HEK293 (cell line): ENCODE data around the gene TLCD3A.
"Not testable (repeated sequence)": the region's sequence is repeated elsewhere in the genome, so short reads cannot be mapped to it uniquely, and the experiment has no call there.

Source experiments
- CTCF ChIA-PET: fragments of 350-600 bp; formaldehyde crosslinking; extraction: SDS; loops from one replicate; lab custom pipeline; 2021; ENCODE audit warnings: antibody characterized with exemption; lab: Yijun Ruan, JAX
- POLR2A ChIA-PET: fragments of 300-600 bp; formaldehyde crosslinking; extraction: SDS; loops from one replicate; lab custom pipeline; 2020; ENCODE audit warnings: antibody characterized with exemption, inconsistent platforms; lab: Yijun Ruan, JAX
- H3K27ac ChIP-seq: fragments of 200-500 bp; sonication (Bioruptor generic); 2 replicates; pipeline ENCODE4 v1.5.1; 2014; ENCODE audit warnings: low read depth, low read length, control low read depth, inconsistent platforms; ENCODE audit errors: extremely low read depth
- H3K36me3 ChIP-seq, 2 experiments: fragments of 200-500 bp in 1 of 2; sonication (Bioruptor generic) in 1 of 2; 1 replicate in 1 of 2; 2 replicates in 1 of 2; pipeline ENCODE4 v1.5.1; 2014 to 2017; ENCODE audit warnings: inconsistent platforms in 2 of 2, low read length in 2 of 2; ENCODE audit not compliant: control insufficient read depth in 2 of 2, insufficient read depth in 1 of 2
- H3K4me1 ChIP-seq: fragments of 200-500 bp; sonication (Bioruptor generic); 2 replicates; pipeline ENCODE4 v1.5.1; 2014; ENCODE audit warnings: mild to moderate bottlenecking, low read length, inconsistent platforms; ENCODE audit not compliant: control insufficient read depth, insufficient read depth
- H3K4me3 ChIP-seq: 2 replicates; pipeline ENCODE4 v1.5.1; 2011; ENCODE audit warnings: low read depth, mild to moderate bottlenecking, control low read depth, low read length, moderate library complexity
- H3K9me3 ChIP-seq: fragments of 200-500 bp; sonication (Bioruptor generic); 2 replicates; pipeline ENCODE4 v1.5.1; 2014; ENCODE audit warnings: low read depth, low read length, inconsistent platforms; ENCODE audit not compliant: control insufficient read depth, insufficient read depth
- HOXD13 ChIP-seq: sonication (generic); formaldehyde crosslinking; IDR thresholded peaks from 2 replicates; pipeline ENCODE4 v1.8.0; 2022; ENCODE audit warnings: missing genetic modification reagents, borderline replicate concordance
- KLF16 ChIP-seq: fragments of 450-650 bp; formaldehyde crosslinking; IDR thresholded peaks from 2 replicates; pipeline ENCODE4 v1.5.1; 2017; ENCODE audit warnings: missing biosample characterization, missing genetic modification characterization
- REPIN1 ChIP-seq: fragments of 450-650 bp; formaldehyde crosslinking; IDR thresholded peaks from 2 replicates; pipeline ENCODE4 v1.5.1; 2017; ENCODE audit warnings: missing biosample characterization, missing genetic modification characterization, low read depth
- WT1 ChIP-seq: fragments of 450-650 bp; formaldehyde crosslinking; IDR thresholded peaks from 2 replicates; pipeline ENCODE4 v1.5.1; 2016; ENCODE audit warnings: missing biosample characterization, missing genetic modification characterization
- ZBTB48 ChIP-seq: fragments of 450-650 bp; formaldehyde crosslinking; IDR thresholded peaks from 2 replicates; pipeline ENCODE4 v1.5.1; 2016; ENCODE audit warnings: missing biosample characterization, missing genetic modification characterization
- ZNF121 ChIP-seq: fragments of 450-650 bp; formaldehyde crosslinking; IDR thresholded peaks from 2 replicates; pipeline ENCODE4 v1.5.1; 2016; ENCODE audit warnings: missing biosample characterization, missing genetic modification characterization
- ZNF324 ChIP-seq: fragments of 450-650 bp; formaldehyde crosslinking; IDR thresholded peaks from 2 replicates; pipeline ENCODE4 v1.5.1; 2016; ENCODE audit warnings: missing biosample characterization, missing genetic modification characterization
- ZNF350 ChIP-seq: fragments of 450-650 bp; formaldehyde crosslinking; IDR thresholded peaks from 2 replicates; pipeline ENCODE4 v1.5.0; 2017; ENCODE audit warnings: missing biosample characterization, mild to moderate bottlenecking, missing genetic modification characterization
- ZNF585B ChIP-seq: fragments of 450-650 bp; formaldehyde crosslinking; IDR thresholded peaks from 2 replicates; pipeline ENCODE4 v1.5.1; 2016; ENCODE audit warnings: missing biosample characterization, missing genetic modification characterization
- ZNF610 ChIP-seq: fragments of 450-650 bp; formaldehyde crosslinking; IDR thresholded peaks from 2 replicates; pipeline ENCODE4 v1.5.1; 2016; ENCODE audit warnings: missing biosample characterization, missing genetic modification characterization, borderline replicate concordance
- ZNF623 ChIP-seq: fragments of 450-650 bp; formaldehyde crosslinking; IDR thresholded peaks from 2 replicates; pipeline ENCODE4 v1.5.1; 2016; ENCODE audit warnings: missing biosample characterization, missing genetic modification characterization
- ZNF629 ChIP-seq: fragments of 450-650 bp; formaldehyde crosslinking; IDR thresholded peaks from 2 replicates; pipeline ENCODE4 v1.5.1; 2017; ENCODE audit warnings: missing biosample characterization, missing genetic modification characterization
- ZNF785 ChIP-seq: fragments of 450-650 bp; formaldehyde crosslinking; IDR thresholded peaks from 2 replicates; pipeline ENCODE4 v1.5.1; 2016; ENCODE audit warnings: missing biosample characterization, missing genetic modification characterization
- ZNF837 ChIP-seq: fragments of 450-650 bp; formaldehyde crosslinking; IDR thresholded peaks from 2 replicates; pipeline ENCODE4 v1.5.1; 2016; ENCODE audit warnings: missing biosample characterization, missing genetic modification characterization
- ZNF843 ChIP-seq: fragments of 450-650 bp; formaldehyde crosslinking; IDR thresholded peaks from 2 replicates; pipeline ENCODE4 v1.5.1; 2016; ENCODE audit warnings: missing biosample characterization, missing genetic modification characterization
- TF ChIP-seq, protein P1 (sequence below): fragments of 450-650 bp; formaldehyde crosslinking; IDR thresholded peaks from 2 replicates; pipeline ENCODE4; 2016; ENCODE audit warnings: missing biosample characterization, missing genetic modification characterization
- TF ChIP-seq, protein P2 (sequence below): fragments of 450-650 bp; formaldehyde crosslinking; IDR thresholded peaks from 2 replicates; pipeline ENCODE4 v1.5.1; 2016; ENCODE audit warnings: missing biosample characterization, missing genetic modification characterization, borderline replicate concordance
- TF ChIP-seq, protein P3 (sequence below): IDR thresholded peaks from 2 replicates; pipeline ENCODE4 v1.6.1; 2011; ENCODE audit warnings: mild to moderate bottlenecking, low read depth, low read length, borderline replicate concordance
- TF ChIP-seq, protein P4 (sequence below): fragments of 450-650 bp; formaldehyde crosslinking; IDR thresholded peaks from 2 replicates; pipeline ENCODE4 v1.5.1; 2016; ENCODE audit warnings: missing biosample characterization, missing genetic modification characterization

The TLCD3A gene

DNA sequence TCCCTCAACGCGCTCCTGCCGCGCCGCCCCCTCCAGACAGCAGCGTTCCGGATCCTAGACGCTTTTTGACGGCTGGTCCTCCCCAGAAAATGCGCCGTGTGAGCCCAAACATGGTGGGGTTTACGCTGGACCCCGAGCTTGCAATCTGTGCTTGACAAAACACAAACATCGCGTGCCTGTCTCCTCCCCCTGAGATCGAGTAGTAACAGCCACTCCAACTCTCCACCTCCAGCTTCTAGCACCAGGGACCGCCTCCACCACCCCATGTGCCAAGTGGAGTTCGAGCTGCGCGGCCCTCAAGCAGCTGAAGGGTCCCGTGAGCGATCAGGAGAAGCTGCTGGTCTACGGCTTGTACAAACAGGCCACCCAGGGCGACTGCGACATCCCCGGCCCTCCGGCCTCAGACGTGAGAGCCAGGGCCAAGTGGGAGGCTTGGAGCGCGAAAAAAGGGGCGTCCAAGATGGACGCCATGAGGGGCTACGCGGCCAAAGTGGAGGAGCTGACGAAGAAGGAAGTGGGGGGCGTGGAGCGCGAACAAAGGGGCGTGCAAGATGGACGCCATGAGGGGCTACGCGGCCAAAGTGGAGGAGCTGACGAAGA lies 20.3 kb downstream of the TLCD3A start (continued):
- TF ChIP-seq ZNF610 (tag by site-specific recombination), result 0 out of 2 replicates have a peak, but pooled peaks have one; percentile 2
- 0 out of 2 replicates have a peak, but pooled peaks have one; percentile 1 for TF ChIP-seq ZNF629
- TF ChIP-seq, protein P1, sequence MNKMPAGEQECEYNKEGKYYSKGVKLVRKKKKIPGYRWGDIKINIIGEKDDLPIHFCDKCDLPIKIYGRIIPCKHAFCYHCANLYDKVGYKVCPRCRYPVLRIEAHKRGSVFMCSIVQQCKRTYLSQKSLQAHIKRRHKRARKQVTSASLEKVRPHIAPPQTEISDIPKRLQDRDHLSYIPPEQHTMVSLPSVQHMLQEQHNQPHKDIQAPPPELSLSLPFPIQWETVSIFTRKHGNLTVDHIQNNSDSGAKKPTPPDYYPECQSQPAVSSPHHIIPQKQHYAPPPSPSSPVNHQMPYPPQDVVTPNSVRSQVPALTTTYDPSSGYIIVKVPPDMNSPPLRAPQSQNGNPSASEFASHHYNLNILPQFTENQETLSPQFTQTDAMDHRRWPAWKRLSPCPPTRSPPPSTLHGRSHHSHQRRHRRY (tag by site-specific recombination), result 0 out of 2 replicates have a peak, but pooled peaks have one; percentile 23
- TF ChIP-seq ZNF121 (tag by site-specific recombination), result no peak; the same call in 1 of the 2 replicates
- no peak for TF ChIP-seq REPIN1
- 0 out of 2 replicates have a peak, but pooled peaks have one; percentile 0 for TF ChIP-seq ZNF324 (tag by site-specific recombination)
- TF ChIP-seq ZNF843 (tag by site-specific recombination), result no peak
- no peak for TF ChIP-seq KLF16 (tag by site-specific recombination)

DNA sequence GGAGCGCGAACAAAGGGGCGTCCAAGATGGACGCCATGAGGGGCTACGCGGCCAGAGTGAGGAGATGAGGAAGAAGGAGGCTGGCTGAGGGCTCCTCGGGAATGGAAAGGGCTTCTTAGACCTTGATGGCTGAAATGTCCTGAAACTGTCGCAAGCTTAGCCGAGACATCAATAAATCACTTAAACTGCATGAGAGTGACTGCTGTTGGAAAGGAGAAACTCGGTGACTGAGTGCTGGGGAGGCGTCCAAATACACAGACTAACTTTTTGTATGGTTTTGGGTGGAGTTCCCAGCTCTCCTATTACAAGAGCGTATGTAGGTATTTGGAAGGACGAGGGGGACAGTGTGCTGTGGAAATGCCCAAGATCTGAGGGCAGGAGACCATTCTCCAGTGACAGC lies 21.0 kb downstream of the TLCD3A start:
- TF ChIP-seq REPIN1 (no peak), ZNF837 (no peak), ZNF585B (tag by site-specific recombination) (no peak), ZNF623 (no peak), ZNF350 (tag by site-specific recombination) (no peak), ZBTB48 (tag by site-specific recombination) (no peak), HOXD13 (no peak), ZNF785 (tag by site-specific recombination) (no peak), WT1 (no peak)
- TF ChIP-seq, protein P2, sequence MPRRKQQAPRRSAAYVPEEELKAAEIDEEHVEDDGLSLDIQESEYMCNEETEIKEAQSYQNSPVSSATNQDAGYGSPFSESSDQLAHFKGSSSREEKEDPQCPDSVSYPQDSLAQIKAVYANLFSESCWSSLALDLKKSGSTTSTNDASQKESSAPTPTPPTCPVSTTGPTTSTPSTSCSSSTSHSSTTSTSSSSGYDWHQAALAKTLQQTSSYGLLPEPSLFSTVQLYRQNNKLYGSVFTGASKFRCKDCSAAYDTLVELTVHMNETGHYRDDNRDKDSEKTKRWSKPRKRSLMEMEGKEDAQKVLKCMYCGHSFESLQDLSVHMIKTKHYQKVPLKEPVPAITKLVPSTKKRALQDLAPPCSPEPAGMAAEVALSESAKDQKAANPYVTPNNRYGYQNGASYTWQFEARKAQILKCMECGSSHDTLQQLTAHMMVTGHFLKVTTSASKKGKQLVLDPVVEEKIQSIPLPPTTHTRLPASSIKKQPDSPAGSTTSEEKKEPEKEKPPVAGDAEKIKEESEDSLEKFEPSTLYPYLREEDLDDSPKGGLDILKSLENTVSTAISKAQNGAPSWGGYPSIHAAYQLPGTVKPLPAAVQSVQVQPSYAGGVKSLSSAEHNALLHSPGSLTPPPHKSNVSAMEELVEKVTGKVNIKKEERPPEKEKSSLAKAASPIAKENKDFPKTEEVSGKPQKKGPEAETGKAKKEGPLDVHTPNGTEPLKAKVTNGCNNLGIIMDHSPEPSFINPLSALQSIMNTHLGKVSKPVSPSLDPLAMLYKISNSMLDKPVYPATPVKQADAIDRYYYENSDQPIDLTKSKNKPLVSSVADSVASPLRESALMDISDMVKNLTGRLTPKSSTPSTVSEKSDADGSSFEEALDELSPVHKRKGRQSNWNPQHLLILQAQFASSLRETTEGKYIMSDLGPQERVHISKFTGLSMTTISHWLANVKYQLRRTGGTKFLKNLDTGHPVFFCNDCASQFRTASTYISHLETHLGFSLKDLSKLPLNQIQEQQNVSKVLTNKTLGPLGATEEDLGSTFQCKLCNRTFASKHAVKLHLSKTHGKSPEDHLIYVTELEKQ (tag by site-specific recombination), result no peak
- TF ChIP-seq, protein P3, sequence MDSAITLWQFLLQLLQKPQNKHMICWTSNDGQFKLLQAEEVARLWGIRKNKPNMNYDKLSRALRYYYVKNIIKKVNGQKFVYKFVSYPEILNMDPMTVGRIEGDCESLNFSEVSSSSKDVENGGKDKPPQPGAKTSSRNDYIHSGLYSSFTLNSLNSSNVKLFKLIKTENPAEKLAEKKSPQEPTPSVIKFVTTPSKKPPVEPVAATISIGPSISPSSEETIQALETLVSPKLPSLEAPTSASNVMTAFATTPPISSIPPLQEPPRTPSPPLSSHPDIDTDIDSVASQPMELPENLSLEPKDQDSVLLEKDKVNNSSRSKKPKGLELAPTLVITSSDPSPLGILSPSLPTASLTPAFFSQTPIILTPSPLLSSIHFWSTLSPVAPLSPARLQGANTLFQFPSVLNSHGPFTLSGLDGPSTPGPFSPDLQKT, result no peak
- TF ChIP-seq, protein P4, sequence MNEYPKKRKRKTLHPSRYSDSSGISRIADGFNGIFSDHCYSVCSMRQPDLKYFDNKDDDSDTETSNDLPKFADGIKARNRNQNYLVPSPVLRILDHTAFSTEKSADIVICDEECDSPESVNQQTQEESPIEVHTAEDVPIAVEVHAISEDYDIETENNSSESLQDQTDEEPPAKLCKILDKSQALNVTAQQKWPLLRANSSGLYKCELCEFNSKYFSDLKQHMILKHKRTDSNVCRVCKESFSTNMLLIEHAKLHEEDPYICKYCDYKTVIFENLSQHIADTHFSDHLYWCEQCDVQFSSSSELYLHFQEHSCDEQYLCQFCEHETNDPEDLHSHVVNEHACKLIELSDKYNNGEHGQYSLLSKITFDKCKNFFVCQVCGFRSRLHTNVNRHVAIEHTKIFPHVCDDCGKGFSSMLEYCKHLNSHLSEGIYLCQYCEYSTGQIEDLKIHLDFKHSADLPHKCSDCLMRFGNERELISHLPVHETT (tag by site-specific recombination), result no peak
- H3K27ac ChIP-seq, result no peak overlapping the region
- H3K4me1 ChIP-seq, result peaks cover 3% of the 10 kb centered on the region; the same call in 1 of the 2 replicates
- POLR2A ChIA-PET, result interaction anchor here (0.9 to 1.3 kb wide), 2 partner anchors 9 to 35 kb away, joined by 3 read pairs; no protein-coding TSS in a partner anchor
- no peaks in the 10 kb centered on the region for H3K9me3 ChIP-seq
- no peak overlapping the region for H3K4me3 ChIP-seq
- H3K36me3 ChIP-seq, result peaks cover 10 to 40% of the 10 kb centered on the region in 2 experiments
- CTCF ChIA-PET, result interaction anchor here (0.9 to 1.5 kb wide), 7 partner anchors 10 to 349 kb away, joined by 3 to 5 read pairs (median 4); partner anchors contain the start of genes NXN and VPS53

DNA sequence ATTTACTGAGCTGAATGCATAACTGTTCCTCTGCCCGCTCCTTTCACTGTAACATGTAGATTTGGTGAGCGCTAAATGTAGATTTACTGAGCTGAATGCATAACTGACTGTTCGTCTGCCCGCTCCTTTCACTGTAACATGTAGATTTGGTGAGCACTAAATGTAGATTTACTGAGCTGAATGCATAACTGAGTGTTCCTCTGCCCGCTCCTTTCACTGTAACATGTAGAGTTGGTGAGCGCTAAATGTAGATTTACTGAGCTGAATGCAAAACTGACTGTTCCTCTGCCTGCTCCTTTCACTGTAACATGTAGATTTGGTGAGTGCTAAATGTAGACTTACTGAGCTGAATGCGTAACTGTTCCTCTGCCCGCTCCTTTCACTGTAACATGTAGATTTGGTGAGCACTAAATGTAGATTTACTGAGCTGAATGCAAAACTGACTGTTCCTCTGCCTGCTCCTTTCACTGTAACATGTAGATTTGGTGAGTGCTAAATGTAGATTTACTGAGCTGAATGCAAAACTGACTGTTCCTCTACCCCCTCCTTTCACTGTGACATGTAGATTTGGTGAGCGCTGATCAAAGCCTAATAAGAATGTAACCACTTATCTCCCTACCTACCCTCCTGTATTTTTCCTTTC lies 23.0 kb downstream of the TLCD3A start:
- not testable (repeated sequence) for H3K9me3 ChIP-seq, H3K27ac ChIP-seq

DNA sequence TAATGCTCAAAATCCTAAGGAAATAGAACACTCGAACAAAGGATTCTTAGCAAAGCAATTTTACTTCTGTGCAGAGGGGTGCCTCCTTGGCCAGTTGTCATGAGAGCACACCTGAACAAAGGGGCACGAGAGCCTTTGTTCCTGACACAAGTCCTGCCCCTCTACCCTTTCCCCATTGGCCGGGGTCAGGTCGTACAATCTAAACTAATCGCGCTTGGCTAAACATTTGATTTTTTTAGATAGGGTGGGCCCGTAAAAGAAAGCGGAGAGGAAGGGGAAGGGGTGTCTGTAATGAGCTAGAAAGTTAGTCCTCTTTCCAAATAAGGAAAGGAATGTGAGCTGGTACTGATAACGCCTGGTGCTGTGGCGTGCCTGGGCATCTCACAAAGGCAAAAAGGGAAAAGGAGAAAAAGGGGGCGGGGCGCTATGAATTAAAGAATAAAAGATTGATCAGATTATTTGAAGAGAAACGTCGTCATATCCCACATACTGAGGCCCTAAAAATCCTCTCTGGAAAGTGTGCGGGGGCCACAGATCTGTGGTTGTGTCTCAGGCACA lies 23.7 kb downstream of the TLCD3A start:
- POLR2A ChIA-PET, result interaction anchor here (1.3 kb wide), 1 partner anchor 10 kb away, joined by 3 read pairs; no protein-coding TSS in a partner anchor
- peaks cover 36 to 49% of the 10 kb centered on the region in 2 experiments for H3K36me3 ChIP-seq

More for the DNA sequence above, 23.0 kb downstream of the TLCD3A start:
- not testable (repeated sequence) for H3K4me3 ChIP-seq, H3K4me1 ChIP-seq
- ChIA-PET POLR2A (interaction anchor here (1.1 to 1.3 kb wide), 2 partner anchors 10 to 26 kb away, joined by 3 read pairs; partner anchors contain the start of genes GLOD4 and MRM3), CTCF (interaction anchor here (0.6 to 2.0 kb wide), 6 partner anchors 9 to 244 kb away, joined by 3 to 10 read pairs (median 5); partner anchors contain the start of genes GLOD4, MRM3 and TIMM22)
- peaks cover 29 to 43% of the 10 kb centered on the region in 2 experiments for H3K36me3 ChIP-seq

More for the DNA sequence above, 23.7 kb downstream of the TLCD3A start:
- not testable (repeated sequence) for H3K4me3 ChIP-seq, H3K4me1 ChIP-seq, H3K9me3 ChIP-seq, H3K27ac ChIP-seq
- CTCF ChIA-PET, result interaction anchor here (0.6 to 1.5 kb wide), 5 partner anchors 8 to 244 kb away, joined by 3 to 5 read pairs (median 4); partner anchors contain the start of genes GLOD4, MRM3 and TIMM22
